Cardiac fibroblast (primary cell): ENCODE results near the gene C11orf21.

ENCODE experiments used
- DNase-seq, 2 donors: peaks; one replicate each; pipeline versions ENCODE4 v3.0.0 to v3.0.0-alpha.2; 2010; ENCODE audit warnings: low read depth in 2 of 2
- H3K4me3 ChIP-seq, 2 donors: replicated peaks in 1 of 2; 1 replicate in 1 of 2; 2 replicates in 1 of 2; pipeline ENCODE4 v1.5.1; 2011; ENCODE audit warnings: low read depth in 2 of 2, low read length in 2 of 2, mild to moderate bottlenecking in 2 of 2, moderate library complexity in 1 of 2
- CTCF ChIP-seq: IDR thresholded peaks from one replicate; pipeline ENCODE4 v1.5.1; 2011; ENCODE audit warnings: low read depth, mild to moderate bottlenecking, low read length, inconsistent platforms

The C11orf21 gene

GRCh38 chr11:2301631-2302305 lies at the start of gene C11orf21, which contains the start of gene TSPAN32:
C11orf21 (minus strand) TSS chr11:2301918; CDS start chr11:2301808, 110 bp downstream.
TSPAN32 (plus strand) TSS chr11:2302013; CDS start chr11:2302150, 137 bp downstream.
- no peak for TF ChIP-seq CTCF
- peak in 1 of 2 donors; percentile 69 for DNase-seq
- no peak within 1 kb of the TSS for H3K4me3 ChIP-seq

- no peak overlapping the region for H3K4me3 ChIP-seq
- no peak for TF ChIP-seq CTCF
- DNase-seq, result peak; percentile 32 to 36
Measured at GRCh38 chr11:2348986-2349385, 47.3 kb upstream of the C11orf21 start.

- H3K4me3 ChIP-seq, result no peak overlapping the region
- DNase-seq, result no peak
- TF ChIP-seq CTCF, result no peak
Measured at GRCh38 chr11:2347308-2347830, 45.7 kb upstream of the C11orf21 start.

- no peak for DNase-seq
- no peak overlapping the region for H3K4me3 ChIP-seq
- TF ChIP-seq CTCF, result no peak
Measured at GRCh38 chr11:2346586-2347307, 45.0 kb upstream of the C11orf21 start.

- TF ChIP-seq CTCF, result no peak
- H3K4me3 ChIP-seq, result no peak overlapping the region
- no peak for DNase-seq
Measured at GRCh38 chr11:2346014-2346413, 44.3 kb upstream of the C11orf21 start.

GRCh38 chr11:2345050-2345449 lies 43.3 kb upstream of the C11orf21 start:
- DNase-seq, result no peak
- no peak overlapping the region for H3K4me3 ChIP-seq
- no peak for TF ChIP-seq CTCF
